WTC11 (cell line): Measurements from ENCODE around the gene PDCD1. TPM values are rescaled to one million over a fixed set of nuclear protein-coding genes. Genes with fewer than 3 reads are reported as not detected.

ENCODE experiments used
- ATAC-seq: fragments of 200-7000 bp; cut with Tn5 transposase; 2 replicates; pipeline ENCODE4 v1.10.0; 2021; ENCODE audit warnings: mild to moderate bottlenecking, moderate library complexity
- CTCF ChIA-PET: fragments of 300-600 bp; sonication (Branson Sonifier 250); formaldehyde crosslinking; loops from one replicate; lab custom pipeline; 2021; ENCODE audit warnings: antibody characterized with exemption; lab: Charles Lee
- POLR2A ChIA-PET: fragments of 350-600 bp; sonication (Branson Sonifier 250); formaldehyde crosslinking; loops from one replicate; lab custom pipeline; 2021; ENCODE audit warnings: antibody characterized with exemption; lab: Charles Lee
- DNase-seq: peaks from one replicate; pipeline ENCODE4 v3.0.0; 2021; ENCODE audit warnings: low spot score
- H3K27ac Mint-ChIP-seq: 2 replicates; pipeline ENCODE4 v1.8.0; 2021; ENCODE audit warnings: mixed read lengths
- H3K27me3 Mint-ChIP-seq: 2 replicates; pipeline ENCODE4 v1.8.0; 2021; ENCODE audit warnings: low read depth, mild to moderate bottlenecking, moderate library complexity, mixed read lengths
- H3K36me3 Mint-ChIP-seq: 2 replicates; pipeline ENCODE4 v1.8.0; 2021; ENCODE audit warnings: mixed read lengths
- H3K4me1 Mint-ChIP-seq: 2 replicates; pipeline ENCODE4 v1.8.0; 2022; ENCODE audit warnings: mixed read lengths
- H3K4me3 Mint-ChIP-seq: 2 replicates; pipeline ENCODE4 v1.8.0; 2021; ENCODE audit warnings: mild to moderate bottlenecking, moderate library complexity, mixed read lengths
- H3K9me3 Mint-ChIP-seq: 2 replicates; pipeline ENCODE4 v1.8.0; 2021; ENCODE audit warnings: mixed read lengths
- CREB1 ChIP-seq: sonication (generic); formaldehyde crosslinking; IDR thresholded peaks from 2 replicates; pipeline ENCODE4 v1.8.0; 2023; ENCODE audit warnings: mild to moderate bottlenecking, missing genetic modification reagents
- CREM ChIP-seq: sonication (generic); formaldehyde crosslinking; IDR thresholded peaks from 2 replicates; pipeline ENCODE4 v1.8.1; 2022; ENCODE audit warnings: mild to moderate bottlenecking, missing genetic modification reagents, moderate library complexity
- ELF4 ChIP-seq: sonication (generic); formaldehyde crosslinking; IDR thresholded peaks from 2 replicates; pipeline ENCODE4 v1.8.1; 2022; ENCODE audit warnings: low read depth, mild to moderate bottlenecking, moderate library complexity, missing genetic modification reagents
- EMX1 ChIP-seq: fragments of 250-450 bp; sonication (Bioruptor Pico); IDR thresholded peaks from 2 replicates; pipeline ENCODE4 v1.8.0; 2021; ENCODE audit warnings: mild to moderate bottlenecking
- ESRRA ChIP-seq: sonication (generic); formaldehyde crosslinking; IDR thresholded peaks from 2 replicates; pipeline ENCODE4 v1.8.1; 2022; ENCODE audit warnings: mild to moderate bottlenecking, missing genetic modification reagents, borderline replicate concordance
- FOXK1 ChIP-seq: sonication (generic); formaldehyde crosslinking; IDR thresholded peaks from 2 replicates; pipeline ENCODE4 v1.8.0; 2022; ENCODE audit warnings: mild to moderate bottlenecking, moderate library complexity, missing genetic modification reagents
- FOXP1 ChIP-seq: sonication (generic); formaldehyde crosslinking; IDR thresholded peaks from 2 replicates; pipeline ENCODE4 v1.8.0; 2022; ENCODE audit warnings: missing genetic modification reagents, mild to moderate bottlenecking, moderate library complexity, borderline replicate concordance
- GABPB1 ChIP-seq: sonication (generic); formaldehyde crosslinking; IDR thresholded peaks from 2 replicates; pipeline ENCODE4 v1.8.1; 2023; ENCODE audit warnings: mild to moderate bottlenecking, missing genetic modification reagents
- JAZF1 ChIP-seq: fragments of 250-450 bp; sonication (Bioruptor Pico); IDR thresholded peaks from 2 replicates; pipeline ENCODE4 v1.9.0; 2021; ENCODE audit warnings: moderate library complexity, mild to moderate bottlenecking, inconsistent platforms
- MLX ChIP-seq: sonication (generic); formaldehyde crosslinking; IDR thresholded peaks from 2 replicates; pipeline ENCODE4 v1.8.1; 2023; ENCODE audit warnings: mild to moderate bottlenecking, missing genetic modification reagents, moderate library complexity
- NFE2L1 ChIP-seq: sonication (generic); formaldehyde crosslinking; IDR thresholded peaks from 2 replicates; pipeline ENCODE4 v1.8.1; 2023; ENCODE audit warnings: missing genetic modification reagents
- OVOL2 ChIP-seq: fragments of 250-450 bp; sonication (Bioruptor Pico); IDR thresholded peaks from 2 replicates; pipeline ENCODE4 v1.9.0; 2021; ENCODE audit warnings: mild to moderate bottlenecking, borderline replicate concordance
- RORB ChIP-seq: fragments of 250-450 bp; sonication (Bioruptor Pico); IDR thresholded peaks from 2 replicates; pipeline ENCODE4 v1.9.0; 2021; ENCODE audit warnings: mild to moderate bottlenecking
- SMAD3 ChIP-seq: sonication (generic); formaldehyde crosslinking; IDR thresholded peaks from 2 replicates; pipeline ENCODE4 v1.8.0; 2022; ENCODE audit warnings: missing genetic modification reagents, mild to moderate bottlenecking, borderline replicate concordance
- STAT6 ChIP-seq: sonication (generic); formaldehyde crosslinking; conservative IDR thresholded peaks from 2 replicates; pipeline ENCODE4 v1.8.1; 2023; ENCODE audit warnings: mild to moderate bottlenecking, low read depth, missing genetic modification reagents, moderate library complexity
- TCF7 ChIP-seq: sonication (generic); formaldehyde crosslinking; IDR thresholded peaks from 2 replicates; pipeline ENCODE4 v1.8.0; 2022; ENCODE audit warnings: mild to moderate bottlenecking, low read depth, missing genetic modification reagents, moderate library complexity
- TEAD1 ChIP-seq: sonication (generic); formaldehyde crosslinking; IDR thresholded peaks from 2 replicates; pipeline ENCODE4 v1.8.0; 2022; ENCODE audit warnings: mild to moderate bottlenecking, missing genetic modification reagents
- USF2 ChIP-seq: sonication (generic); formaldehyde crosslinking; IDR thresholded peaks from 2 replicates; pipeline ENCODE4 v1.8.1; 2023; ENCODE audit warnings: mild to moderate bottlenecking, missing genetic modification reagents, moderate library complexity
- ZBTB21 ChIP-seq: sonication (generic); formaldehyde crosslinking; IDR thresholded peaks from 2 replicates; pipeline ENCODE4 v1.8.1; 2023; ENCODE audit warnings: mild to moderate bottlenecking, missing genetic modification reagents, borderline replicate concordance
- ZNF232 ChIP-seq: sonication (generic); formaldehyde crosslinking; IDR thresholded peaks from 2 replicates; pipeline ENCODE4 v1.8.0; 2022; ENCODE audit warnings: mild to moderate bottlenecking, missing genetic modification reagents
- ZNF281 ChIP-seq: sonication (generic); formaldehyde crosslinking; IDR thresholded peaks from 2 replicates; pipeline ENCODE4 v1.8.0; 2023; ENCODE audit warnings: mild to moderate bottlenecking, missing genetic modification reagents
- ZNF317 ChIP-seq: sonication (generic); formaldehyde crosslinking; IDR thresholded peaks from 2 replicates; pipeline ENCODE4 v1.8.1; 2023; ENCODE audit warnings: low read depth, mild to moderate bottlenecking, moderate library complexity, missing genetic modification reagents, borderline replicate concordance
- ZNF512 ChIP-seq: sonication (generic); formaldehyde crosslinking; IDR thresholded peaks from 2 replicates; pipeline ENCODE4 v1.8.1; 2022; ENCODE audit warnings: missing genetic modification reagents, borderline replicate concordance
- ZNF671 ChIP-seq: fragments of 250-450 bp; sonication (Bioruptor Pico); IDR thresholded peaks from 2 replicates; pipeline ENCODE4 v1.8.0; 2021; ENCODE audit warnings: mild to moderate bottlenecking
- total RNA-seq: library from RNA; stranded (reverse); gene quantifications from 3 replicates; pipeline ENCODE4 v1.2.3, GENCODE V29; 2021

The PDCD1 gene
- total RNA-seq, 1 experiment from 2014 or later, result 0.52 TPM

- no peak overlapping the region for H3K27ac Mint-ChIP-seq
- ChIA-PET CTCF (no interaction called here), POLR2A (interaction anchor here (0.5 kb wide), 1 partner anchor 49 kb away, joined by 4 read pairs; no protein-coding TSS in a partner anchor)
- H3K4me3 Mint-ChIP-seq, result no peak overlapping the region
- peaks cover 16% of the 10 kb centered on the region for H3K9me3 Mint-ChIP-seq
- DNase-seq (no peak), ATAC-seq (no peak)
- peaks cover 6% of the 10 kb centered on the region for H3K27me3 Mint-ChIP-seq
- H3K36me3 Mint-ChIP-seq, result peaks cover 4% of the 10 kb centered on the region; the same call in 1 of the 2 replicates
- TF ChIP-seq ZNF512 (CRISPR knock-in tag), result no peak
- no peak for TF ChIP-seq FOXK1 (CRISPR knock-in tag)
- no peak for TF ChIP-seq RORB (CRISPR knock-in tag)
- no peak for TF ChIP-seq ZNF671 (CRISPR knock-in tag)
- TF ChIP-seq OVOL2 (CRISPR knock-in tag), result no peak
- TF ChIP-seq ELF4 (CRISPR knock-in tag), result no peak
- no peak for TF ChIP-seq EMX1
- no peak for TF ChIP-seq GABPB1
- TF ChIP-seq TEAD1 (CRISPR knock-in tag), result no peak
- no peak for TF ChIP-seq JAZF1 (CRISPR knock-in tag)
- TF ChIP-seq STAT6 (CRISPR knock-in tag), result no peak
- no peak for TF ChIP-seq NFE2L1 (CRISPR knock-in tag)
- TF ChIP-seq CREM (CRISPR knock-in tag), result no peak
- no peak for TF ChIP-seq CREB1 (CRISPR knock-in tag)
- no peak for TF ChIP-seq ZBTB21 (CRISPR knock-in tag)
- TF ChIP-seq MLX (CRISPR knock-in tag), result no peak
- peaks cover 15% of the 10 kb centered on the region; the same call in 1 of the 2 replicates for H3K4me1 Mint-ChIP-seq
Observed at GRCh38 chr2:241862775-241863535, 4.3 kb upstream of the PDCD1 start.

- peaks cover 15% of the 10 kb centered on the region; the same call in 1 of the 2 replicates for H3K4me1 Mint-ChIP-seq
- no peak overlapping the region for H3K27ac Mint-ChIP-seq
- ChIA-PET CTCF (no interaction called here), POLR2A (no interaction called here)
- DNase-seq, result no peak
- peaks cover 16% of the 10 kb centered on the region for H3K9me3 Mint-ChIP-seq
- peaks cover 6% of the 10 kb centered on the region for H3K27me3 Mint-ChIP-seq
- no peak for ATAC-seq
- peaks cover 4% of the 10 kb centered on the region; the same call in 1 of the 2 replicates for H3K36me3 Mint-ChIP-seq
- no peak overlapping the region for H3K4me3 Mint-ChIP-seq
- TF ChIP-seq ESRRA (CRISPR knock-in tag), result no peak
- TF ChIP-seq ZNF232 (CRISPR knock-in tag), result no peak
- no peak for TF ChIP-seq FOXP1 (CRISPR knock-in tag)
- TF ChIP-seq CREM (CRISPR knock-in tag), result no peak
- TF ChIP-seq STAT6 (CRISPR knock-in tag), result no peak
- TF ChIP-seq ZNF281 (CRISPR knock-in tag), result no peak
- no peak for TF ChIP-seq SMAD3 (CRISPR knock-in tag)
- no peak for TF ChIP-seq ZBTB21 (CRISPR knock-in tag)
- TF ChIP-seq TCF7 (CRISPR knock-in tag), result no peak
- TF ChIP-seq USF2 (CRISPR knock-in tag), result no peak
- TF ChIP-seq ZNF317 (CRISPR knock-in tag), result no peak
Observed at GRCh38 chr2:241862093-241862492, 3.4 kb upstream of the PDCD1 start.
